ENCODE results near the gene MARCHF10.

GRCh38 chr17:62732125-62732524, 76.0 kb downstream of the MARCHF10 start:
- TF ChIP-seq EZH2 (IDR thresholded peaks at IDR 0.05) (no peak), ZNF274 (IDR thresholded peaks at IDR 0.05; ENCODE audit: low read depth, low read length) (no peak), CTCF (IDR thresholded peaks at IDR 0.05 in 2 of 3, conservative IDR thresholded peaks at IDR 0.05 in 1 of 3; ENCODE audit: borderline replicate concordance in 1 of 3, insufficient read depth in 1 of 3, low read depth in 2 of 3, low read length in 2 of 3) (no peak), REST (IDR thresholded peaks at IDR 0.05; ENCODE audit: low read depth) (no peak), YY1 (IDR thresholded peaks at IDR 0.05; ENCODE audit: extremely low read depth, insufficient replicate concordance, low read depth, low read length) (no peak), RAD21 (IDR thresholded peaks at IDR 0.05; ENCODE audit: low read depth) (no peak), POLR2AphosphoS5 (IDR thresholded peaks at IDR 0.05; ENCODE audit: low read depth, low read length) (no peak), POLR2A (IDR thresholded peaks at IDR 0.05; ENCODE audit: borderline replicate concordance, extremely low read depth, insufficient read depth, insufficient read length) (no peak), MAX (IDR thresholded peaks at IDR 0.05) (no peak), EGR1 (IDR thresholded peaks at IDR 0.05; ENCODE audit: low read depth) (no peak), SIN3A (IDR thresholded peaks at IDR 0.05; ENCODE audit: low read depth) (no peak), EZH2phosphoT487 (IDR thresholded peaks at IDR 0.05; ENCODE audit: borderline replicate concordance) (no peak)
